Measurements from ENCODE around the gene PSKH1. TPM values are rescaled to one million over a fixed set of nuclear protein-coding genes. Genes with fewer than 3 reads are reported as not detected.

PSKH1 gene
- total RNA-seq, 2 donors from 2014 or later = 32.1 to 37.4 TPM

GRCh38 chr16:67919622-67920221, 26.7 kb downstream of the PSKH1 start:
- H3K9me3 ChIP-seq (ENCODE audit: control insufficient read depth, low read length) = no peaks in the 10 kb centered on the region
- WGBS, 2 experiments (ENCODE audit: insufficient coverage in 1 of 2, insufficient read length in 1 of 2) = 98 to 100% methylated on average over 4 to 6 of the region's 6 CpGs
- no peak overlapping the region for H3K4me3 ChIP-seq (ENCODE audit: low read length)
- Mint-ChIP-seq H3K27ac (peak overlapping the region; percentile 70), H3K27me3 (ENCODE audit: insufficient read depth) (no peaks in the 10 kb centered on the region), H3K9me3 (no peaks in the 10 kb centered on the region), H3K36me3 (ENCODE audit: low read depth) (peaks cover 19% of the 10 kb centered on the region), H3K4me1 (peaks cover 29% of the 10 kb centered on the region), H3K4me3 (no peak overlapping the region)
- no peak overlapping the region for H3K9ac ChIP-seq (ENCODE audit: extremely low read depth, low read length, poor library complexity, severe bottlenecking)
- H3K27me3 ChIP-seq (ENCODE audit: control insufficient read depth, insufficient read depth, low read length, poor library complexity, severe bottlenecking) = no peaks in the 10 kb centered on the region
- DNase-seq = no peak
- peaks cover 18% of the 10 kb centered on the region for H3K36me3 ChIP-seq (ENCODE audit: control insufficient read depth, insufficient read depth, low read length)
- TF ChIP-seq CTCF (conservative IDR thresholded peaks at IDR 0.05) = peak; percentile 32
- peaks cover 3% of the 10 kb centered on the region for H3K4me1 ChIP-seq (ENCODE audit: control insufficient read depth, insufficient read depth, low read length)
- H3K27ac ChIP-seq (ENCODE audit: low read depth, low read length) = no peak overlapping the region

GRCh38 chr16:67922221-67922620, 29.2 kb downstream of the PSKH1 start:
- Mint-ChIP-seq H3K36me3 (ENCODE audit: low read depth) (peaks cover 19% of the 10 kb centered on the region), H3K9me3 (no peaks in the 10 kb centered on the region), H3K27ac (peak overlapping the region; percentile 48), H3K4me1 (peaks cover 14% of the 10 kb centered on the region), H3K4me3 (no peak overlapping the region), H3K27me3 (ENCODE audit: insufficient read depth) (no peaks in the 10 kb centered on the region)
- Histone ChIP-seq H3K9me3 (ENCODE audit: control insufficient read depth, low read length) (no peaks in the 10 kb centered on the region), H3K4me3 (ENCODE audit: low read length) (no peak overlapping the region), H3K9ac (ENCODE audit: extremely low read depth, low read length, poor library complexity, severe bottlenecking) (no peak overlapping the region), H3K27ac (ENCODE audit: low read depth, low read length) (no peak overlapping the region), H3K27me3 (ENCODE audit: control insufficient read depth, insufficient read depth, low read length, poor library complexity, severe bottlenecking) (no peaks in the 10 kb centered on the region), H3K36me3 (ENCODE audit: control insufficient read depth, insufficient read depth, low read length) (peaks cover 6% of the 10 kb centered on the region), H3K4me1 (ENCODE audit: control insufficient read depth, insufficient read depth, low read length) (no peaks in the 10 kb centered on the region)
- DNase-seq = no peak
- TF ChIP-seq CTCF (conservative IDR thresholded peaks at IDR 0.05) = no peak
- 87 to 91% methylated on average over 4 to 5 of the region's 5 CpGs for WGBS, 2 experiments (ENCODE audit: insufficient coverage in 1 of 2, insufficient read length in 1 of 2)

GRCh38 chr16:67922740-67923139, 29.7 kb downstream of the PSKH1 start:
- H3K27ac ChIP-seq (ENCODE audit: low read depth, low read length) = no peak overlapping the region
- DNase-seq = no peak
- no peak overlapping the region for H3K4me3 ChIP-seq (ENCODE audit: low read length)
- Mint-ChIP-seq H3K27ac (peak overlapping the region; percentile 33), H3K4me3 (no peak overlapping the region), H3K27me3 (ENCODE audit: insufficient read depth) (no peaks in the 10 kb centered on the region), H3K4me1 (peaks cover 14% of the 10 kb centered on the region), H3K9me3 (no peaks in the 10 kb centered on the region), H3K36me3 (ENCODE audit: low read depth) (peaks cover 16% of the 10 kb centered on the region)
- no peaks in the 10 kb centered on the region for H3K9me3 ChIP-seq (ENCODE audit: control insufficient read depth, low read length)
- peaks cover under 1% of the 10 kb centered on the region for H3K36me3 ChIP-seq (ENCODE audit: control insufficient read depth, insufficient read depth, low read length)
- no peaks in the 10 kb centered on the region for H3K27me3 ChIP-seq (ENCODE audit: control insufficient read depth, insufficient read depth, low read length, poor library complexity, severe bottlenecking)
- no peaks in the 10 kb centered on the region for H3K4me1 ChIP-seq (ENCODE audit: control insufficient read depth, insufficient read depth, low read length)
- WGBS, 2 experiments (ENCODE audit: insufficient coverage in 1 of 2, insufficient read length in 1 of 2) = 93 to 97% methylated on average over 8 of the region's 8 CpGs
- H3K9ac ChIP-seq (ENCODE audit: extremely low read depth, low read length, poor library complexity, severe bottlenecking) = no peak overlapping the region
- TF ChIP-seq CTCF (conservative IDR thresholded peaks at IDR 0.05) = no peak
